K562 (cell line): ENCODE results near the gene RUSC1. TPM values are rescaled to one million over a fixed set of nuclear protein-coding genes. Genes with fewer than 3 reads are reported as not detected.

Source experiments
- FOXP1 ChIP-seq: sonication (generic); formaldehyde crosslinking; IDR thresholded peaks from 2 replicates; pipeline ENCODE4 v1.8.0; 2022; ENCODE audit warnings: mild to moderate bottlenecking, missing genetic modification reagents
- GTF2F1 ChIP-seq: IDR thresholded peaks from 2 replicates; pipeline ENCODE4 v1.6.1; 2011; ENCODE audit warnings: low read depth, low read length, improper control_type of control experiment
- JUND ChIP-seq, 2 experiments: IDR thresholded peaks; 2 replicates in 1 of 2; 3 replicates in 1 of 2; pipeline ENCODE4 v1.6.1; 2011; ENCODE audit warnings: borderline replicate concordance in 2 of 2, low read depth in 2 of 2, low read length in 2 of 2, improper control_type of control experiment in 1 of 2, missing biosample characterization in 1 of 2, missing genetic modification characterization in 1 of 2, missing genetic modification reagents in 1 of 2
- KLF1 ChIP-seq: fragments of 450-650 bp; IDR thresholded peaks from 2 replicates; pipeline ENCODE4 v1.6.1; 2016; ENCODE audit warnings: missing genetic modification characterization, missing compliant biosample characterization
- SMC3 ChIP-seq: conservative IDR thresholded peaks from 2 replicates; pipeline ENCODE4 v1.6.1; 2011; ENCODE audit warnings: low read depth, low read length, improper control_type of control experiment; ENCODE audit not compliant: insufficient read depth
- YY1 ChIP-seq, 3 experiments: IDR thresholded peaks; 2 replicates each; pipeline ENCODE4 v1.6.1; 2011; ENCODE audit warnings: low read length in 2 of 3, mild to moderate bottlenecking in 2 of 3, moderate library complexity in 2 of 3, borderline replicate concordance in 1 of 3, control low read depth in 1 of 3, low read depth in 1 of 3; ENCODE audit not compliant: insufficient read depth in 3 of 3, insufficient replicate concordance in 2 of 3, control insufficient read depth in 1 of 3, insufficient read length in 1 of 3; ENCODE audit errors: extremely low read depth in 1 of 3
- ZNF143 ChIP-seq: sonication (generic); formaldehyde crosslinking; IDR thresholded peaks from 2 replicates; pipeline ENCODE4 v1.9.0; 2022; ENCODE audit warnings: mild to moderate bottlenecking, missing genetic modification reagents
- polyA plus RNA-seq, 8 experiments: library from polyadenylated mRNA; depleted of rRNA in 4 of 8; stranded (reverse) in 5 of 8; unstranded in 3 of 8; fragments of >200 nt; fragmentation: Nextera tagmentation in 2 of 8; fragmentation: Illumina TruSeq in 1 of 8; extraction: Ambion mirVana in 2 of 8; extraction: Trizol in 1 of 8; gene quantifications; 2 replicates each; pipeline versions ENCODE4 v1.2.1 to v1.2.3, GENCODE V29; 2011 to 2014; ENCODE audit warnings: inconsistent platforms in 1 of 8, missing spikeins in 1 of 8
- total RNA-seq, 7 experiments: library from RNA; depleted of rRNA in 6 of 7; stranded (reverse); fragments of >200 nt in 6 of 7; fragmentation: Illumina TruSeq in 2 of 7; extraction: Trizol in 2 of 7; gene quantifications; 2 replicates each; pipeline versions ENCODE4 v1.2.1 to v1.2.3, GENCODE V29; 2011 to 2021; ENCODE audit warnings: low replicate concordance in 1 of 7
- TF ChIP-seq, protein P1 (sequence below): fragments of 150-350 bp; IDR thresholded peaks from 2 replicates; pipeline ENCODE4 v1.6.1; 2014; ENCODE audit warnings: low read depth, mild to moderate bottlenecking, low read length, borderline replicate concordance
- TF ChIP-seq, protein P2 (sequence below): fragments of 200-600 bp; sonication (generic); IDR thresholded peaks from one replicate; pipeline ENCODE4 v1.6.1; 2012; ENCODE audit warnings: mild to moderate bottlenecking, low read depth, low read length, inconsistent platforms

The RUSC1 gene
- total and polyA plus RNA-seq, 9 of the 15 experiments (the other 6 are each of a cell fraction or from before 2014, with no cell fraction given): 5.7 to 68.3 (median 33.6) TPM

DNA sequence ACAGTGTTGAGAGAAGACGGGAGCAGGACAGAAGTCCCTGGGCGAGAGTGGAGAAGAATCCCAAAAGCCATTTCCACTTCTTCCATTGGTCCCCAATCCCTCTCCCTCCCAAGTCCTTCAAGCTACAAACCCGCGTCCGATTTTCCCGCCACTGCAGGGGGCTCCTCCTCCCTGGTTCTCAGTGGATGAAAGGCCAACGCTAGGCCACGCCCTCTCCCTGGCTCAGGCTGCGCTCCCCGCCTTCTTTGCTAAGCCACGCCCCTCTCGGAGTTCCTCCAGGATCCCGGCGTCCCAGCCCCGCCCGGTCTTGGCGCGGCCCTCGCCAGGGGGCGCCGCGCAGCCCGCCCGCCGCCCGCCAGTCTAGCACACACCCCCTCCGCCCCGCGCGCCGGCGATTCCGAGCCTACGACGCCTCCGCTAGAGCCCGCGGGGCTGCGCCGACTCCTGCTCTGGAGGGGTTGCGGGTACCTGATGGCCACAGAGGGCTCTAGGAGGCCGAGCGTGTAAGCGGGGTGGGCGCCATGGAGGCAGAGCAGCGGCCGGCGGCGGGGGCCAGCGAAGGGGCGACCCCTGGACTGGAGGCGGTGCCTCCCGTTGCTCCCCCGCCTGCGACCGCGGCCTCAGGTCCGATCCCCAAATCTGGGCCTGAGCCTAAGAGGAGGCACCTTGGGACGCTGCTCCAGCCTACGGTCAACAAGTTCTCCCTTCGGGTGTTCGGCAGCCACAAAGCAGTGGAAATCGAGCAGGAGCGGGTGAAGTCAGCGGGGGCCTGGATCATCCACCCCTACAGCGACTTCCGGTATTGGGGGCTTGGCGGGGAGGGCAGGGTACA, 43.4 kb upstream of the RUSC1 start, which contains the start of gene HCN3 (continued):
- TF ChIP-seq, protein P1, sequence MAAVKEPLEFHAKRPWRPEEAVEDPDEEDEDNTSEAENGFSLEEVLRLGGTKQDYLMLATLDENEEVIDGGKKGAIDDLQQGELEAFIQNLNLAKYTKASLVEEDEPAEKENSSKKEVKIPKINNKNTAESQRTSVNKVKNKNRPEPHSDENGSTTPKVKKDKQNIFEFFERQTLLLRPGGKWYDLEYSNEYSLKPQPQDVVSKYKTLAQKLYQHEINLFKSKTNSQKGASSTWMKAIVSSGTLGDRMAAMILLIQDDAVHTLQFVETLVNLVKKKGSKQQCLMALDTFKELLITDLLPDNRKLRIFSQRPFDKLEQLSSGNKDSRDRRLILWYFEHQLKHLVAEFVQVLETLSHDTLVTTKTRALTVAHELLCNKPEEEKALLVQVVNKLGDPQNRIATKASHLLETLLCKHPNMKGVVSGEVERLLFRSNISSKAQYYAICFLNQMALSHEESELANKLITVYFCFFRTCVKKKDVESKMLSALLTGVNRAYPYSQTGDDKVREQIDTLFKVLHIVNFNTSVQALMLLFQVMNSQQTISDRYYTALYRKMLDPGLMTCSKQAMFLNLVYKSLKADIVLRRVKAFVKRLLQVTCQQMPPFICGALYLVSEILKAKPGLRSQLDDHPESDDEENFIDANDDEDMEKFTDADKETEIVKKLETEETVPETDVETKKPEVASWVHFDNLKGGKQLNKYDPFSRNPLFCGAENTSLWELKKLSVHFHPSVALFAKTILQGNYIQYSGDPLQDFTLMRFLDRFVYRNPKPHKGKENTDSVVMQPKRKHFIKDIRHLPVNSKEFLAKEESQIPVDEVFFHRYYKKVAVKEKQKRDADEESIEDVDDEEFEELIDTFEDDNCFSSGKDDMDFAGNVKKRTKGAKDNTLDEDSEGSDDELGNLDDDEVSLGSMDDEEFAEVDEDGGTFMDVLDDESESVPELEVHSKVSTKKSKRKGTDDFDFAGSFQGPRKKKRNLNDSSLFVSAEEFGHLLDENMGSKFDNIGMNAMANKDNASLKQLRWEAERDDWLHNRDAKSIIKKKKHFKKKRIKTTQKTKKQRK: no peak
- TF ChIP-seq, protein P2, sequence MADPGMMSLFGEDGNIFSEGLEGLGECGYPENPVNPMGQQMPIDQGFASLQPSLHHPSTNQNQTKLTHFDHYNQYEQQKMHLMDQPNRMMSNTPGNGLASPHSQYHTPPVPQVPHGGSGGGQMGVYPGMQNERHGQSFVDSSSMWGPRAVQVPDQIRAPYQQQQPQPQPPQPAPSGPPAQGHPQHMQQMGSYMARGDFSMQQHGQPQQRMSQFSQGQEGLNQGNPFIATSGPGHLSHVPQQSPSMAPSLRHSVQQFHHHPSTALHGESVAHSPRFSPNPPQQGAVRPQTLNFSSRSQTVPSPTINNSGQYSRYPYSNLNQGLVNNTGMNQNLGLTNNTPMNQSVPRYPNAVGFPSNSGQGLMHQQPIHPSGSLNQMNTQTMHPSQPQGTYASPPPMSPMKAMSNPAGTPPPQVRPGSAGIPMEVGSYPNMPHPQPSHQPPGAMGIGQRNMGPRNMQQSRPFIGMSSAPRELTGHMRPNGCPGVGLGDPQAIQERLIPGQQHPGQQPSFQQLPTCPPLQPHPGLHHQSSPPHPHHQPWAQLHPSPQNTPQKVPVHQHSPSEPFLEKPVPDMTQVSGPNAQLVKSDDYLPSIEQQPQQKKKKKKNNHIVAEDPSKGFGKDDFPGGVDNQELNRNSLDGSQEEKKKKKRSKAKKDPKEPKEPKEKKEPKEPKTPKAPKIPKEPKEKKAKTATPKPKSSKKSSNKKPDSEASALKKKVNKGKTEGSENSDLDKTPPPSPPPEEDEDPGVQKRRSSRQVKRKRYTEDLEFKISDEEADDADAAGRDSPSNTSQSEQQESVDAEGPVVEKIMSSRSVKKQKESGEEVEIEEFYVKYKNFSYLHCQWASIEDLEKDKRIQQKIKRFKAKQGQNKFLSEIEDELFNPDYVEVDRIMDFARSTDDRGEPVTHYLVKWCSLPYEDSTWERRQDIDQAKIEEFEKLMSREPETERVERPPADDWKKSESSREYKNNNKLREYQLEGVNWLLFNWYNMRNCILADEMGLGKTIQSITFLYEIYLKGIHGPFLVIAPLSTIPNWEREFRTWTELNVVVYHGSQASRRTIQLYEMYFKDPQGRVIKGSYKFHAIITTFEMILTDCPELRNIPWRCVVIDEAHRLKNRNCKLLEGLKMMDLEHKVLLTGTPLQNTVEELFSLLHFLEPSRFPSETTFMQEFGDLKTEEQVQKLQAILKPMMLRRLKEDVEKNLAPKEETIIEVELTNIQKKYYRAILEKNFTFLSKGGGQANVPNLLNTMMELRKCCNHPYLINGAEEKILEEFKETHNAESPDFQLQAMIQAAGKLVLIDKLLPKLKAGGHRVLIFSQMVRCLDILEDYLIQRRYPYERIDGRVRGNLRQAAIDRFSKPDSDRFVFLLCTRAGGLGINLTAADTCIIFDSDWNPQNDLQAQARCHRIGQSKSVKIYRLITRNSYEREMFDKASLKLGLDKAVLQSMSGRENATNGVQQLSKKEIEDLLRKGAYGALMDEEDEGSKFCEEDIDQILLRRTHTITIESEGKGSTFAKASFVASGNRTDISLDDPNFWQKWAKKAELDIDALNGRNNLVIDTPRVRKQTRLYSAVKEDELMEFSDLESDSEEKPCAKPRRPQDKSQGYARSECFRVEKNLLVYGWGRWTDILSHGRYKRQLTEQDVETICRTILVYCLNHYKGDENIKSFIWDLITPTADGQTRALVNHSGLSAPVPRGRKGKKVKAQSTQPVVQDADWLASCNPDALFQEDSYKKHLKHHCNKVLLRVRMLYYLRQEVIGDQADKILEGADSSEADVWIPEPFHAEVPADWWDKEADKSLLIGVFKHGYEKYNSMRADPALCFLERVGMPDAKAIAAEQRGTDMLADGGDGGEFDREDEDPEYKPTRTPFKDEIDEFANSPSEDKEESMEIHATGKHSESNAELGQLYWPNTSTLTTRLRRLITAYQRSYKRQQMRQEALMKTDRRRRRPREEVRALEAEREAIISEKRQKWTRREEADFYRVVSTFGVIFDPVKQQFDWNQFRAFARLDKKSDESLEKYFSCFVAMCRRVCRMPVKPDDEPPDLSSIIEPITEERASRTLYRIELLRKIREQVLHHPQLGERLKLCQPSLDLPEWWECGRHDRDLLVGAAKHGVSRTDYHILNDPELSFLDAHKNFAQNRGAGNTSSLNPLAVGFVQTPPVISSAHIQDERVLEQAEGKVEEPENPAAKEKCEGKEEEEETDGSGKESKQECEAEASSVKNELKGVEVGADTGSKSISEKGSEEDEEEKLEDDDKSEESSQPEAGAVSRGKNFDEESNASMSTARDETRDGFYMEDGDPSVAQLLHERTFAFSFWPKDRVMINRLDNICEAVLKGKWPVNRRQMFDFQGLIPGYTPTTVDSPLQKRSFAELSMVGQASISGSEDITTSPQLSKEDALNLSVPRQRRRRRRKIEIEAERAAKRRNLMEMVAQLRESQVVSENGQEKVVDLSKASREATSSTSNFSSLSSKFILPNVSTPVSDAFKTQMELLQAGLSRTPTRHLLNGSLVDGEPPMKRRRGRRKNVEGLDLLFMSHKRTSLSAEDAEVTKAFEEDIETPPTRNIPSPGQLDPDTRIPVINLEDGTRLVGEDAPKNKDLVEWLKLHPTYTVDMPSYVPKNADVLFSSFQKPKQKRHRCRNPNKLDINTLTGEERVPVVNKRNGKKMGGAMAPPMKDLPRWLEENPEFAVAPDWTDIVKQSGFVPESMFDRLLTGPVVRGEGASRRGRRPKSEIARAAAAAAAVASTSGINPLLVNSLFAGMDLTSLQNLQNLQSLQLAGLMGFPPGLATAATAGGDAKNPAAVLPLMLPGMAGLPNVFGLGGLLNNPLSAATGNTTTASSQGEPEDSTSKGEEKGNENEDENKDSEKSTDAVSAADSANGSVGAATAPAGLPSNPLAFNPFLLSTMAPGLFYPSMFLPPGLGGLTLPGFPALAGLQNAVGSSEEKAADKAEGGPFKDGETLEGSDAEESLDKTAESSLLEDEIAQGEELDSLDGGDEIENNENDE: no peak
- peak; percentile 36; the same call in 1 of the 2 replicates for TF ChIP-seq JUND (IDR thresholded peaks at IDR 0.05; ENCODE audit: borderline replicate concordance, low read depth, low read length)
- no peak; the same call in 2 of the 3 replicates for TF ChIP-seq JUND (tag; IDR thresholded peaks at IDR 0.05; ENCODE audit: borderline replicate concordance, low read depth, low read length)
- TF ChIP-seq YY1 (IDR thresholded peaks at IDR 0.05; ENCODE audit: borderline replicate concordance in 1 of 3, control insufficient read depth in 1 of 3, extremely low read depth in 1 of 3, insufficient read depth in 3 of 3, insufficient read length in 1 of 3, insufficient replicate concordance in 2 of 3, low read depth in 1 of 3, low read length in 2 of 3): peak in 1 of 3 experiments; percentile 40
- 0 out of 2 replicates have a peak, but pooled peaks have one; percentile 46 for TF ChIP-seq FOXP1 (CRISPR knock-in tag)
- peak; percentile 50; the same call in 1 of the 2 replicates for TF ChIP-seq SMC3
- TF ChIP-seq KLF1 (tag): 0 out of 2 replicates have a peak, but pooled peaks have one; percentile 40
- TF ChIP-seq GTF2F1: no peak
- no peak for TF ChIP-seq ZNF143 (CRISPR knock-in tag)
